ENCODE data around the gene HILPDA.

The HILPDA gene

GRCh38 chr7:128455543-128456254 is at the start of gene HILPDA:
Gene HILPDA, plus strand, starts transcription at chr7:128455878. Its CDS starts 1,391 bp downstream, at chr7:128457269.
- DNase-seq (ENCODE audit: low spot score): peak; percentile 100

DNA sequence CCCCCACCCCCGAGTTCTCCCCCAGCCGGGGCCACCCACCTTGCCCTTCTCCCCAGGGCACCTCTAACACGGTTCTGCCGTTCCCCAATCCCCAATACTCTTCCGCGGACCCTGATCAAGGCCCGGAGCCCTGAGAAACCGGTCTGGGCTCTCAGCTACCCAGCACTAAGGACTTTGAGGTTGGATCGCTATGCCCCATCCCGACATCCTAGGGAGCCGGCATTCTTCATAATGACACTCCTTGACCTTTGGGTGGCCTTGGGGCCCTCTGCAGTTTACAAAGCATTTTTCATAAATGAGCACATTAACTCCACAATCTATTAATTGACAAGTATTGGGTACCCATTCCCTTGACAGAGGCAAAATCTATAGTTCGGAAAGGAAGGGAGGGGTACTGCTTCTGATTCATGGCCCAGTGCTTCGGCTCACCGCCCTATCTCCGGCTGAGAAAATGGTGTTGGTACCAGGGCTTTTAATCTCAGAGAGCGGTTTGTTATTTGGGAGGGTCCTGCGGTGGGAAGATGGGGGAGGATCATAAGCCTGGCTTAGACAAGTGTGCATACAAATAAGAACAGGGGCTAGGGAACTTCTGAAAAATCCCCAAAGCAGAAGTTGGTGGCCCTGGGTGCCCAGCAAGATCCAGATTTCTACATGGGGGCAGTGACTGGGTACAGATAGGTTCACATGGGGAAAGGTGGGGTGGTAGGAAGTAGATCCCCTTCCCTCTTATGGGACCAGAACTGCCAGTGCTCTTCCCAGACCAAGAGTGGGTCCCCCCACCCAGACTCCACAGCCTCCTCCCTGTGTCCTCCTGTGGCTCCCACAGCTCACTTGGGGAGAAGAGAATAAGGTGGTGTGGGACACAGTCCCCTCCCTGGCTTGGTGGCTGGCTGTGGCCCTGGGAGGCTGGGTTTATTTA is 49.1 kb upstream of the HILPDA start:
- DNase-seq (ENCODE audit: low spot score): no peak

- DNase-seq (ENCODE audit: low spot score): no peak
Measured at GRCh38 chr7:128407233-128407589, 48.5 kb upstream of the HILPDA start.

DNA sequence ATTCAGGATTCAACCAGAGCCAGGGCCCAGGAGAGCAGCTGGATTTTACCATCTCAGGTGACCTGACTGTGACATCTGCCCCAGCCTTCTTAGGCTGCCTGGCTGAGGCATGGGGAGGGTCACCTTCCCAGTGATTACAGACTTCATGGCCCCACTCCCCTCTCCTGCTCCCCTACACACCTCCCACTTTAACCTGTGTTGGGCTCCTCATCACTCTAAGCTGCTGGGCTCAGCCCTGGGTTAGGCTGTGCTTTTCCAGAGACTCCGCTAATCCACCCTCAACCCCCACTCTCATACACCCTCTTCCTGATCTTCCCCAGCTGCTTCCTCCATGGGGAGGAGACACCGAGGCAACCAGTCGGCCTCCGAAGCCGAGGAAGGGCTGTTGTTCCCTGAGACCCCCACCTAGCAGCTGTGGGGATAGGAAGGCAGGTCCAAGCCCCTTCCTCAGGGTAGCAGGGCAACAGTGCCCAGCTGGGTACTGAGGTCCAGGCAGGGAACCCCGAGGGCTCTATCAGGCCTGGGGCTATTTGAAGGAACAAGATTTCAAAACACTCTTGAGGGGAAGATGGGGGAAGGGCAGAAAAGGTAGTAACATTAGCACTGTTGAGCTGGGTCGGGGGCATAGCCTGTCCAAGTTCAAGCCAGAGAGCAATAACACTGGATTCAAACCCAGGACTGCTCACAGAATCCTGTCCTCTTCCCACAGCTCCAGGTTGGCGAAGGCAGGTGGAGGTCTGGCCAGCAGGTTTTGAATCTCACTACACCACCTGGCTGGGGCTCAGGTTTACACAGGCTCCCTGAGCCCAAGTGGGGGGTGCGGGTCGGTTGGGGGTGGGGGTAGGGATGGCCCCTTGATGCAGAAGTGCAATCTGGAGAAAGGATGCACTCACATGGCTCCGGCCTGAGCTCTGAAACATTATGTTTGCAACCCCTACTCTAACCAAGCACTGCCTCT is 47.6 kb upstream of the HILPDA start:
- DNase-seq (ENCODE audit: low spot score): no peak

- DNase-seq (ENCODE audit: low spot score): no peak
Measured at GRCh38 chr7:128408709-128409595, 46.7 kb upstream of the HILPDA start.

DNA sequence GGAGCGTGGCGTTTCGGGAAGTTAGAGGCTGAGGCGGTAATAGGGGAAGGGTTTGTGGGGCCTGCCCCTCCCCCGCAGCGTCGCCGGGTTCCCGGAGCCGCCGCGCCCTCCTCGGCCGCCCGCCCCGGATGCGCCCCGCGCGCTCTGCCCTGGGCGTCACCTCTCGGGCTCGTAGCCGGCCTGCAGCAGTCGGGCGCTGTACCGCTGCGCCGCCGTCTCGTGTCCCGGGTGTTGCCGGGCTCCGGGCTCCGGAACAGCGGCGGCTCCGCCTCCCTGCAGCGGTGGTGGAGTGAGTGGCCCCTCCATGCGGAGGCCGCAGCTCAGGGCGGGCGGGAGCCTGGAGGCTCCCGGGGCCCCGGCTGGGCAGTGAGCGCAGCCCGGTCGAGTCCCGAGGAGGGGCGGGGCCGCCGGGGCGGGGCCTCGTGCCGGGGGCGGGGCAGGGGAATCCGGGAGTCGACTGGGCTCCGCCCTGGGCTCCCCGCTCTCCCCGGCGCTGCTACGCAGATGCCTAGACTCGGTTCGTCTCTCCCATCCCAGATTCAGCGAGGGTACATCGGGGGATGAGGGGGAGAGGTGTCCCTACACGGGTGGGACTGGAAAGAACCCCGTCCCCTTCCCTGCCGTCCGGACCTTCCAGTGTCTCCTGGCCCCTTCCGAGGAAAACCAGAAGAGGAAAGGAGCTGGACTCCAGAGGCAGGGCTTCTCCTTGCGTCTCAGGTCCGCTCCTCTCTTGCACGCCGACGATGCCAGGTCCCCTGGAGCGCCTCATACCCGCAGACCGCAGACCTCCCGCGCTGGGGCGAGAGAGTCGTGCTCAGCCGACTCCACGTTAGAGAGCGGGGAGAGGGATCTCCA is 45.9 kb upstream of the HILPDA start, which contains the start of gene IMPDH1:
Gene IMPDH1, minus strand, starts transcription at position 387 of the 855 bp plus-strand sequence. Its CDS starts 81 bp downstream, at position 306.
- peak; percentile 99 for DNase-seq (ENCODE audit: low spot score)

- DNase-seq (ENCODE audit: low spot score): no peak
Measured at GRCh38 chr7:128410451-128410753, 45.3 kb upstream of the HILPDA start.

GRCh38 chr7:128415217-128415785 is 40.4 kb upstream of the HILPDA start:
- no peak for DNase-seq (ENCODE audit: low spot score)

DNA sequence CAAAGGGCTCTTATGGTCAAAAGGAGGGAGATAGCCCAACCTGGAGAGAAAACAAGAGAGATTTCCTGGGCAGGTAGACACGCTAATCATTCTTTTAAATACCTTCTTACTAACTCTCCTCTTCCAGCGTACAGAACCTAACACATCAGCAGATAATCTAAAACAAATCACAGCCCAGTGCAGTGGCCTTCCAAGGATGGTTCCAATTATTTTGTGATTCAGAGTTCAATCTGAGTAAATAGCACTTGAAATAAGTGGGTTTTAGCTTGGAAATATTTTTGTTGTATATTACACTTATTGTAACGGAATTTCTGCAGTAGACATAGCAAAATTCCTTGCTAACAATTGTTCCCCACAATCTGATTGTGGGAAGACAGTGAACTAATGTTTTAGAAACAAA is 38.6 kb upstream of the HILPDA start:
- DNase-seq (ENCODE audit: low spot score): no peak

- DNase-seq (ENCODE audit: low spot score): no peak
Measured at GRCh38 chr7:128419257-128419656, 36.4 kb upstream of the HILPDA start.

DNA sequence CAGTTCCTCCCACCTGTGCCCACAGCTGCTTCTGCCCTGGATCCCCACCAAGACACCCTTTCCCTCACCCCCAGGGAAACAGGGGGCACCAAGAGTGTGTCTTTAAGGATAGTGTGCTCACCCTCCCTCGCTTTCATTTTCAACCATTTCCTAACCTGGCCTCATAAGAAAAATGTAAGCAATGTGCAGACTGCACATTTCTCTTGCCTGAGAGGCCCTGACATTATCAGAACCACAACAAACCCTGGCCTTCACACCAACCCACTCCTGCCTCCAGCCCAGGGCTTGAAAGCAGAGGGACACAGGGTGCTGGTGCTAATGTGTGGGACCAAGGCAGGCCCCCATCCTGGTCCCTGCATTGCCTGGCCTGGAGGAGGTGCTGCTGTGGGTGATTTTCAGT is 34.9 kb upstream of the HILPDA start:
- DNase-seq (ENCODE audit: low spot score): no peak

- DNase-seq (ENCODE audit: low spot score): no peak
Measured at GRCh38 chr7:128421384-128421783, 34.3 kb upstream of the HILPDA start.

DNA sequence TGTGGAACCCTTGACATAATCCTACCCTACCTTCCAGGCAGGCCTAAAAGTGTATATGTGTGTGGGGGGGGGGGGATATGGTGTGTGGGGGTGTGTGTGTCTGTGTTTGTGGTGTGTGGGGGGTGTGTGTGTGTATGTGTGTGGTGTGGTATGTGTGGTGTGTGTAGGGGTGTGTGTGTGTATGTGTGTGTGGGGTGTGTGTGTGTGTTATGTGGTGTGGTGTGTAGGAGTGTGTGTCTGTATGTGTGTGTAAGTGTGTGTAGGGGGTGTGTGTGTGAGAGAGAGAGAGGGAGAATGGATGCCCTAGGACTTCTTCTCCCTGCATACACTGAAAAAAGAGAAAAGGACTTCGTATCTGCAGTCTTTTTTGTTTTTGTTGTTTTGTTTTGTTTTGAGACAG is 33.6 kb upstream of the HILPDA start:
- no peak for DNase-seq (ENCODE audit: low spot score)

DNA sequence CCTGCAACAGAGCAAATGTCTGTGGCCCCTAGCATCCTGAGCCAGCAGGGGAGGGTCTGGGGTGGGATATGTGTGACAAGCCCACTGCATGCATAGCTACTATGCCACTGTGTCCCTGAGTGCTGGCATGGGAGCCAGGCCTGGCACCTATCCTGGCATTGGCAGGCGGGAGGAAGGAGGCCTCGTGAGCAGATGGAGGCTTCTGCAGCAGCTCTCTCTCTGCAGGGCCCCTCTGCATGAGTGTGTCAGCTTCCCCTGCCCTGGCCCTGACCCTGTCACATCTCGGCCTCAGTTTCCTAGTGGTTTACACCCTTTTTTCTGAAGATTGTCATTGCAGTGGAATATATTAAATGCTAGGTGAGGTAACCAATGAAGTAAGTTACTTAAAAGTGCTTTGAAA is 32.8 kb upstream of the HILPDA start:
- DNase-seq (ENCODE audit: low spot score): no peak

DNA sequence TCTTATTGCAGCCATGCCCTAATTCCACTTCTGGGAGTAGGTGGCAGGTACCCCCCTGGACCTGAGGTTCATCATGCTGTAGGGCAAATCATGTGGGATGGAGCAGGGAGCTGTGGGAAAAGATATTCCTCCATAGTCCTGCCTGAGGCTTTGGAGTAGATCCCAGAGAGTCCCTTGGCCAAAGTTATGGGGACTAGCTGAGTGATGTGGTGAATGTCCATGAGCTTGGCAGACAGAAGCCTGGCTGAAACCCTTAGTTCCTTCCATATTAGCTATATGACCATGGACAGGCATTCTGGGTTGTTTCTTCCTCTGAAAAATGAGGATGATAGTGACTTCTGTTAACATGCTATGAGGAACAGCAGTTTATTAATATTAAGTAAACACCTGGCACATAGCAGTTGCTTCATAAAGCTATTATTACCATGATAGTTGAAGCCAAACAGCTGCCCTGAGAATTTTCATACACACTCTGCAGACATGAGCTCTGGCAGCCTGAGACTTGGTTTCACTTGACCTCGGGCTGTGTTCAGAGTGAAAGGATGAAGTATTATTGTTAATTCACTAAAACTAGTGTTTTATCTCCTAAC is 30.9 kb upstream of the HILPDA start:
- no peak for DNase-seq (ENCODE audit: low spot score)

- peak; percentile 81 for DNase-seq (ENCODE audit: low spot score)
Measured at GRCh38 chr7:128425850-128426249, 29.8 kb upstream of the HILPDA start.

DNA sequence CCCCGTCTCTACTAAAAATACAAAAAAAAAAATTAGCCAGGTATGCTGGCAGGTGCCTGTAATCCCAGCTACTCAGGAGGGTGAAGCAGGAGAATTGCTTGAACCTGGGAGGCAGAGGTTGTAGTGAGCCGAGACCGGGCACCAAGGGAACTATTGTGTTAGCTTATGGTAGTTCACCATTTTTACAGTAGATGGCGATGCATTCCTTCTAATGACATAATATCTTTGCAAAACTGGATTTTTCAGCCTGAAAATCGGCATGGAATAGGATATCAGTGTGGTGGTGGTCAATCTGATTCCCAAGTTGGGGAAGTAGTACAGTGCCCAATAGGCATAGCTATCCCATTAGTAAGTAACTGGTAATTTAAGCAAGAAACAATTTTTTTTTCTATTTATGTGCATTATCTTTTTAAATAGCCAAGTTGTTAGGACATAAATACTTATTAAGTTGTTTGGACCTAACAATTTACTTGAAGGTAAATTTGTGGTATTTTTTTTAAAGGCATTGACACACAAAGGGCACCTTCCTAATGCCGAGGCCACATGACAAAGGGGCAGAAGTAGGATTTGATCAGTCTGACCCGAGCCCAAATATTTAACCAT is 28.3 kb upstream of the HILPDA start:
- DNase-seq (ENCODE audit: low spot score): peak; percentile 66

GRCh38 chr7:128430207-128430606 is 25.5 kb upstream of the HILPDA start:
- no peak for DNase-seq (ENCODE audit: low spot score)

DNA sequence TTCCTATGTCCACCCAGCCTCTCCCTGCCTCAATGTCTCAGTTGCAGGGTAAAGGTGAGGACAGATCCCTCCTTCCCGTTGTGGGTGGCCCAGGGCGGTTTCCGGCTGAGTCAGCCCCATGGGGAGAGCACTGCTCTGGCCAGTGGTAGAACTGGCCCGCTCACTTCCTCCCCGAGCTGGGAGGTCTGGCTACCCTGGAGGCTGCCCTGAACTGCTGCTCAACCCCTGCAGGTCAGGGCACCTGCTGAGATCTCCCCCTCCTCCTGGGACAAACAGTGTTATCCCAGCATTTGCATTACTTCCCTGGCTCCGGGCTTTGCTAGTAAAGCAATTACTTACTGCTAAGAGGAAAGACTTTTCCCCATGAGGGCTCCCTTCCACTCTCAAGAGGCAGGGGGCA is 24.5 kb upstream of the HILPDA start:
- no peak for DNase-seq (ENCODE audit: low spot score)
